Pancreas (tissue), 10 donors: ENCODE measurements around the gene ETV4. TPM values are rescaled to one million over a fixed set of nuclear protein-coding genes. Genes with fewer than 3 reads are reported as not detected.

Source experiments
- ATAC-seq, 4 donors: fragments of 200-7000 bp; cut with Tn5 transposase; one replicate each; pipeline versions ENCODE4 v1.8.0 to v1.9.1; 2020; ENCODE audit warnings: mild to moderate bottlenecking in 4 of 4, moderate library complexity in 4 of 4
- DNase-seq, 6 donors: peaks; one replicate each; pipeline ENCODE4 v3.0.0-alpha.2; 2020
- FAIRE-seq: peaks from 2 replicates; lab custom pipeline; 2012; peaks lifted over from hg19 to GRCh38; lab: Jason Lieb, UNC
- H3K27ac ChIP-seq, 4 donors: fragments of 200-600 bp; sonication (generic); 1 replicate in 3 of 4; 2 replicates in 1 of 4; pipeline versions ENCODE4 v1.5.0 to v1.8.0; 2020
- H3K27me3 ChIP-seq, 4 donors: fragments of 200-600 bp; one replicate each; pipeline ENCODE4 v1.8.0; 2021
- H3K36me3 ChIP-seq, 3 donors: fragments of 200-600 bp; sonication (generic) in 1 of 3; one replicate each; pipeline versions ENCODE4 v1.5.0 to v1.8.0; 2020 to 2021
- H3K4me1 ChIP-seq, 3 donors: fragments of 200-600 bp; one replicate each; pipeline ENCODE4 v1.8.0; 2021
- H3K4me3 ChIP-seq, 4 donors: fragments of 200-600 bp; sonication (generic) in 2 of 4; one replicate each; pipeline versions ENCODE4 v1.5.0 to v1.8.0; 2020 to 2021
- H3K9me3 ChIP-seq, 4 donors: fragments of 200-600 bp; one replicate each; pipeline ENCODE4 v1.8.0; 2021
- CTCF ChIP-seq, 4 donors: fragments of 200-600 bp; sonication (generic) in 3 of 4; IDR thresholded peaks; one replicate each; pipeline versions ENCODE4 v1.5.0 to v1.8.0; 2021; ENCODE audit warnings: antibody characterized with exemption in 4 of 4
- WGBS, 2 donors: extraction: QIAGEN DNeasy Blood & Tissue Kit; methylation state at CpG; one replicate each; pipeline ENCODE4 v1.1.7; 2013; 5-methylcytosine and 5-hydroxymethylcytosine counted together
- intact Hi-C, 3 donors: fragments of 100-400 bp; cut with DNase I; formaldehyde crosslinking; loops; one replicate each; pipeline versions ENCODE4 v1.11.1 to v1.14.2; 2022
- polyA plus RNA-seq, 2 donors: library from polyadenylated mRNA; stranded (reverse); fragments of 200-250 nt; gene quantifications; one replicate each; pipeline ENCODE4 v1.2.3, GENCODE V29; 2013
- total RNA-seq, 6 donors: library from RNA; stranded (reverse); fragmentation: NEBNext Ultra II Directional in 4 of 6; extraction: Animal tissue kit (Norgen Biotek cat#: 25700) in 4 of 6; gene quantifications; one replicate each; pipeline versions ENCODE4 v1.2.1 to v1.2.4, GENCODE V29; 2021 to 2023
- donor health status: healthy with polysubstance abuse.
- donor health status: DM: no; HTN: no; CAD: no; lungs with moderate emphysema.
- donor health status: DM: no; HTN: no; CAD: no.
- donor health status: control.
- donor health status: control.
- donor health status: Bipolar disorder and iron deficiency.
- donor health status: DM: yes; HTN: yes; CAD: no.
- donor health status: DM: no; HTN: no; CAD: no.
- donor health status: DM: no; HTN: no; CAD: no.
- donor health status: DM: yes; HTN: yes; CAD: no.

Gene ETV4
- total and polyA plus RNA-seq, 8 donors = 1.7 to 16.4 (median 5.0) TPM

GRCh38 chr17:43483674-43484551 lies 62.2 kb downstream of the ETV4 start, which contains the start of gene DHX8:
Gene DHX8, plus strand, starts transcription at chr17:43483975. Its CDS starts 63 bp downstream, at chr17:43484038.
- no peaks in the 10 kb centered on the region for H3K9me3 ChIP-seq
- intact Hi-C loops = loop anchor here in 2 of 3 donors (2.0 to 5.0 kb wide), 2 partner anchors 87 to 91 kb away; partner anchors contain the start of gene ARL4D (in 1 of the 2)
- ATAC-seq = peak; percentile 97 to 99 (median 98)
- peaks cover 12 to 22% (median 17%) of the 10 kb centered on the region in 3 donors for H3K4me1 ChIP-seq
- H3K27ac ChIP-seq = peak within 1 kb of the TSS; percentile 29 to 77 (median 67)
- FAIRE-seq = peak; percentile 98
- no peaks in the 10 kb centered on the region for H3K27me3 ChIP-seq
- TF ChIP-seq CTCF (IDR thresholded peaks at IDR 0.05) = peak; percentile 100
- peak; percentile 92 to 99 (median 97) for DNase-seq
- no peaks in the 10 kb centered on the region for H3K36me3 ChIP-seq
- H3K4me3 ChIP-seq = peak within 1 kb of the TSS; percentile 57 to 76 (median 62)
- WGBS, 2 donors = 0 to 1% methylated on average over 51 of the region's 51 CpGs

- FAIRE-seq = no peak
- ATAC-seq = no peak
- Histone ChIP-seq H3K4me1 (peaks cover 12 to 22% (median 17%) of the 10 kb centered on the region in 3 donors), H3K9me3 (no peaks in the 10 kb centered on the region), H3K27ac (no peak overlapping the region), H3K27me3 (no peaks in the 10 kb centered on the region), H3K36me3 (no peaks in the 10 kb centered on the region), H3K4me3 (no peak overlapping the region)
- 76 to 82% methylated on average over 11 of the region's 11 CpGs for WGBS, 2 donors
- TF ChIP-seq CTCF (IDR thresholded peaks at IDR 0.05) = no peak
- intact Hi-C loops = loop anchor here in 2 of 3 donors (2.0 to 5.0 kb wide), 2 partner anchors 85 to 90 kb away; partner anchors contain the start of gene ARL4D (in 1 of the 2)
- peak in 1 of 6 donors; percentile 15 for DNase-seq
These were observed 63.8 kb downstream of the ETV4 start for GRCh38 chr17:43482103-43483012.

DNA sequence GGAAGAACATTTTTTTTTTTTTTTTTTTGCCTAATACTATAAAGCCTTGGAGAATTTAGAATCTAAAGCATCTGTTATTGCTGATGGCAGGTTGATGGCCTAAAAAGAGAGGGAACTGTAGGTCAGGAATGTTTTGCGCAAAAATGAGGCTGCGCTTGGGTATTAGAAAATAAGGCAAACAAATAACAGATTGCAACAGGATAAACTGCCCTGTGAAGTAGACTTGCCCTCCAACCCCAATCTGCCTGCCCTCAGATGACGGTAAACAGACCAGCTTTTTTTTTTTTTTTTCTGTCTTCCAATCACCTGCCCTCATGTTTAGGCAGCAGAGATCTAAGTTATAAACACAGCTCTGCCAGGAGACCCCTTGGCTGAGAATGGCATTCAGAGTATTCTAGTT lies 66.2 kb downstream of the ETV4 start:
- H3K4me3 ChIP-seq = no peak overlapping the region
- H3K4me1 ChIP-seq = peaks cover 3 to 12% (median 5%) of the 10 kb centered on the region in 3 donors
- TF ChIP-seq CTCF (IDR thresholded peaks at IDR 0.05) = no peak
- FAIRE-seq (no peak), ATAC-seq (no peak), DNase-seq (no peak)
- H3K27me3 ChIP-seq = no peaks in the 10 kb centered on the region
- intact Hi-C loops = loop anchor here in 2 of 3 donors (5.0 to 10.0 kb wide), 2 partner anchors 75 to 83 kb away; partner anchors contain the start of gene ARL4D (in 1 of the 2)
- H3K36me3 ChIP-seq = no peaks in the 10 kb centered on the region
- 82 to 88% methylated on average over 3 of the region's 3 CpGs for WGBS, 2 donors
- no peaks in the 10 kb centered on the region for H3K9me3 ChIP-seq
- H3K27ac ChIP-seq = no peak overlapping the region

Other genes starting within 250 kb of the ETV4 start
- gene ARL4D, start 147.3 kb downstream of the ETV4 start, total RNA-seq = 1 to 10 TPM; 1.2 to 2.6 (median 1.5) TPM
- gene ARL4D, start 147.3 kb downstream of the ETV4 start, polyA plus RNA-seq = 1 to 10 TPM; 2.1 to 3.9 TPM
- gene DHX8, start 62.4 kb downstream of the ETV4 start, total RNA-seq = 10 to 100 TPM; 11.0 to 26.0 (median 16.8) TPM
- gene DHX8, start 62.4 kb downstream of the ETV4 start, polyA plus RNA-seq = 10 to 100 TPM; 13.2 to 18.9 TPM
- gene MEOX1, start 115.6 kb upstream of the ETV4 start, total RNA-seq = 1 to 10 TPM in 3 of 6 donors, under 1 TPM in 3; 0.28 to 1.6 (median 0.98) TPM
- 1 to 10 TPM; 3.3 to 4.3 TPM for gene MEOX1, start 115.6 kb upstream of the ETV4 start, polyA plus RNA-seq
- not detected for gene SOST, start 212.5 kb upstream of the ETV4 start, total RNA-seq
- gene SOST, start 212.5 kb upstream of the ETV4 start, polyA plus RNA-seq = not detected
- gene DUSP3, start 232.6 kb upstream of the ETV4 start, total RNA-seq = 10 to 100 TPM; 29.4 to 45.9 (median 40.7) TPM
- gene DUSP3, start 232.6 kb upstream of the ETV4 start, polyA plus RNA-seq = 10 to 100 TPM; 38.4 to 52.3 TPM
- under 1 TPM in 1 of 6 donors, not detected in 5; 0.06 TPM for gene CFAP97D1, start 234.1 kb upstream of the ETV4 start, total RNA-seq
- not detected for gene CFAP97D1, start 234.1 kb upstream of the ETV4 start, polyA plus RNA-seq